IPS-NIHi11 (cell line): ENCODE results near the gene MRPL12.
A peak's percentile ranks its signal among the peaks of the same experiment; 100 is the strongest.
"Not testable (repeated sequence)": the region's sequence is repeated elsewhere in the genome, so short reads cannot be mapped to it uniquely, and the experiment has no call there.

ENCODE experiments used
- DNase-seq: peaks from one replicate; pipeline ENCODE4 v3.0.0; 2012; ENCODE audit warnings: mixed read lengths, low spot score

Gene MRPL12

DNA sequence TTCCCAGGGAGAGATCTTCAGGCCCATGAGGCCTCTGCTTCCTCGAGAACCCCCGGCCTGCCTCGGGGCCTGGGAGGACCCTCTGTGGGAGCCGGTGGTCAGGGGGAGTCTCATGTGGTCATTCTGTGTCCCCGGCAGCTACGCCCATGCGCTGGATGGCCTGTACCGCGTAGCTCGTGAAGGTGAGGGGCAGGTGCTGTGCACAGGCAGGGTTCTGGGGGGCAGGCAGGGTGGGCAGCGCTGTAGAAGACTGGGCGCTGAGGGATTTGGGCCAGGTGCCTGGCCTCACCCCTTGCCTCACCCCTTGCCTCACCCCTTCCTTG, 13.5 kb downstream of the MRPL12 start:
- DNase-seq: no peak

- no peak for DNase-seq
Measured at GRCh38 chr17:81717049-81717765, 14.0 kb downstream of the MRPL12 start.

GRCh38 chr17:81717766-81718089, 14.6 kb downstream of the MRPL12 start:
- no peak for DNase-seq

DNA sequence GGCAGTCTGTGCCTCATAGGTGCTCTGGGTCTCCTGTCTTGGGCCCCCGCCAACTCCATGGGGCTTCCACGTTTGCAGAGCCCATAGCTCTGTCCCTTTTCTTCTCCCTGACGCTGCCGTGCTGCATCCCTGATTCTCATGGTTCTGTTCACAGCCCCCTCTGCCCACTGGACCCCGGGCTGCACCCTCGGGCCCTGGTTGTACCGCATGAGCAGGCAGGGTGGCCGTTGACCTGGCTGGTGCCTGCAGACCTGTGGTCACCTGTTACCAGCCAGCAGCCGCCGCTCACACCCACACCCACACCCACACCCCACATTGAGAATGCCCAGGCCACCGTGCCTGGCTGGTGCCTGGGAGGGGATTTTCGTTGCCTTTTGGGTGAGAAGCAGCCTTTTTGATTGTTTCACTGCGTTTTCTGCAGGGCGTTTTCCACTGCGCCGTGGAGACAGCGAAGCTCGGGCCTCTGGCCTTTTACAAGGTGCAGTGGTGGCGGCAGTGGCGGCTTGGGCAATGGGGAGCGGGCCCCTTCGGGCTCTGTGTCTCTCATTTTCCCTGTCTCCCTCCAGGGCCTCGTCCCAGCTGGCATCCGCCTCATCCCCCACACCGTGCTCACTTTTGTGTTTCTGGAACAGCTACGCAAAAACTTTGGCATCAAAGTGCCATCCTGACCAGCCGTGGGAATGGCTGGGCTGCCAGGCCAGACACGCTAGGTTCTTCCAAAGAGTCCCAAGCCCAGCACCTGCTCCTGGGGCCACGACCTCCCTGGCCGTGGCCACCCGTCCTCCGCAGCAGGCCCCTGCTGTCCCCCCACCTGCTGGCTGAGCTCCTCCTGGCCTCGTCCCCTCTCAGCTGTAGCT, 16.5 kb downstream of the MRPL12 start:
- no peak for DNase-seq

- no peak for DNase-seq
Measured at GRCh38 chr17:81720267-81721071, 17.3 kb downstream of the MRPL12 start.

- DNase-seq: no peak
Measured at GRCh38 chr17:81722184-81723120, 19.3 kb downstream of the MRPL12 start.

DNA sequence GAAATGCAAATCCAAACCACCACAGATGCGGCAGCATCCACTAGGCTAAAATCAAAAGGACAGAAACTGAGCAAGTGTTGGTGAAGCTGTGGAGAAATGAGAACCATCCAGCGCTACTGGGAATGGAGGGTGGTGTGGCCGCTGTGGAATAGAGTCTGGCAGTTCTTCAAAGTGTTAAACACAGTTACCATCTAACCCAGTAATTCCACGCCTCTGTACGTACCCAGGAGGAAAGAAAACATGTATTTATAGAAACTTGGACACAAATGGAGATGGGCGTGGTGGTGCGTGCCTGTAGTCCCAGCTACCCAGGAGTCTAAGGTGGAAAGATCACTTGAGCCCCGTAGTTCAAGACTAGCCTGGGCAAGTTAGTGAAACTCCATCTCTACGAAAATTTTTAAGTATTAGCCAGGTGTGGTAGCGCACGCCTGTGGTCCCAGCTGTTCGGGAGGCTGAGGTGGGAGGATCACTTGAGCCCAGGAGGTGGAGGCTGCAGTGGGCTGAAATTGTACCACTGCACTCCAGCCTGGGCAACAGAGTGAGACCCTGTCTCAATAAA, 20.6 kb downstream of the MRPL12 start:
- DNase-seq: no peak

DNA sequence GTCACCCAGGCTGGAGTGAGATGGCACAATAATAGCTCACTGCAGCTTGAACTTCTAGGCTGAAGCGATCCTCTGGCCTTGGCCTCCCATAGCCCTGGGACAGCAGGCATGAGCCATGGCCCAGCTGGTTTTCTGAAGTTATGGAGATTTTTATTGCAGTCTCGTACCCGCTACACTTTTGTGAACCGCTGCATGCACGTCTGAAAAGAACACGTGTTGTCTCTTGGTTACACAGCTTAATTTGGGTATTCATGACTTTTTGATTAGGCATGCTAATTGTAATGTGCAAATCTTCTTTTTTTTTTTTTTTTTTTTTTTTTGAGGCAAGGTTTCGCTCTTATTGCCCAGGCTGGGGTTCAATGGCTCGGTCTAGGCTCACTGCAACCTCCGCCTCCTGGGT, 22.3 kb downstream of the MRPL12 start:
- no peak for DNase-seq

DNA sequence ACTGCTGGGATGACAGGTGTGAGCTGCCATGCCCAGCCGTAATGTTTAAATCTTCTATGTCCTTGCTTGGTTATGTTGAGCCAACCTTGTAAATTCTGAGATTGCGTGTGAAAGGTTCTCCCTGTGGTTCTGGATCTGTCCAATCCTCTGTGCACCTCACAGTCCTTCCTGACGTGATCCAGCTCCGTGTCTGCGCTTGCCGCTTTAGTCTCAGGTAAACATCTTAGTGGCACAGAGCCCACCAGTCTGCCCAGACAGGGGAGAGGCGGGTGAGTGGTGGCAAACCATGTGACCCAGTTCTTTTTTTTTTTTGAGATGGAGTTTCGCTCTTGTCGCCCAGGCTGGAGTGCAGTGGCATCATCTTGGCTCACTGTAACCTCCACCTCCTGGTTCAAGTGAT, 22.8 kb downstream of the MRPL12 start:
- no peak for DNase-seq

DNA sequence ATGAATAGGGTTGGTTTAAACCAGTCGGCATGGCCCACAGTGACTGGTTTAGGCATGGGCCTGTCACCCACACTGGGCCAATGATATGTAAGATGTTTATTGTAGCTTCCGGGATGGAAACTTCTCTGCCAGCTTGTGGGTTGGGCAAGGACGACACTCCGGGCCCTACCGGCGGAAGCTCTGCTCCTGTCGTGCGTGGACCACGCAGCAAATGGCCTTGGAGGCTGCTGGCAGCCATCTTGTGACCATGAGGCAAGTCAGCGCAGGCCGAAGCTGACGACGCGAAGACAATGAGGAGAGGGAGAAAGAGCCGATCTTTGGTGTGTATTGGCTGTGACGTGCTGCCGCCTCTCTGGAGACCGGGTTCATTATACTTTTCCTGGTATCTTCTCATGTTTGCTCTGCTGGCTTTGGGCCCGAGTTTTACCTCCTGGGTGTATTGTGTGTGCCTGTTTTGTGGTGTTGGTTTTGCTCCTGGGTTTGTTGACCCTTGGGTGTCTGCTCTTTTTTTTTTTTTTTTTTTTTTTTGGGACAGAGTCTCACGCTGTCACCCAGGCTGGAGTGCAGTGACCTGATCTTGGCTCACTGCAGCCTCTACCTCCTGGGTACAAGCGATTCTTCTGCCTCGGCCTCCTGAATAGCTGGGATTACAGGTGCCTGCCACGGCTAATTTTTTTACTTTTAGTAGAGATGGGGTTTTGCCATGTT, 24.3 kb downstream of the MRPL12 start:
- no peak for DNase-seq

GRCh38 chr17:81733507-81734404, 30.6 kb downstream of the MRPL12 start:
- peak; percentile 99 for DNase-seq

GRCh38 chr17:81734405-81735263, 31.5 kb downstream of the MRPL12 start:
- DNase-seq: no peak

- DNase-seq: no peak
Measured at GRCh38 chr17:81735264-81736102, 32.3 kb downstream of the MRPL12 start.

DNA sequence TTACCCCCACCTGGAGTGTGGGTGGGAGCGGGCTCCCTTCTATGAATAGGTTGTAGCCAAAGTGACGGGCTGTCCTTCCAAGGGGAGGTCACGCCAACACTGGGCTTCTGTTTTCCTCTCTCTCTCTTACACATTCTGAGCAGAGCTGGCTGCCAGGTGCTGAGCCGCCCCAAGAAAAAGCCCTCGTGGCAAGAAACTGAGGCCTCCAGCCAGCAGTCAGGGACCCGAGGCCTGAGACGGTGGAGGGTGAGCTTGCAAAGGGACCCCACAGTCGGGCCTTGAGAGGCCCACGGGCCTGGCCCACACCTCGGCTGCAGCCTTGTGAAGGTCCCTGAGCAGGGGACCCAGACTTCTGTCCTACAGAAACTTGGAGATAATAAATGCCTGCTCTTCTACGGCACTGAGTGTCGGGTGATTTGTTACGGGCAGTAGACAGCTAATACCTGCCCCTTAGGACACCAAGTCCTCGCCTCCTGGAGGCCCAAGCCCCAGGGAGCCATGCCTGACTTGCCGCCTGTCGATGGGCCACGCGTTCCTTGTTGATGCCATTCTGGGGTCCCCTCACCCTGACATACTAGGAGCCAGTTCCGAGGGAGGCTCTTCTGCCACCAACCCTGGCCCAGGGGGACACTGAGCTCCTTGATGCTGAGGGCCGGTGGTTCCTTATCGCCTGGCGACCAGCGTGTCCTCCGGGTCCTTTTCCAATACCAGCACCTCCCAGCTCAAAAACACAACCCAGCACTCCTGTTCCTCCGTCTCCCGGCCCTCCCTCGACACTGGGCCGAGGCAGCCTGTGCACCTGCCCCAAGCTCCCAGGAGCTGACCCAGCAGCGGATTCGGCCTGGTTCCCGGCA, 35.0 kb downstream of the MRPL12 start:
- no peak for DNase-seq

DNA sequence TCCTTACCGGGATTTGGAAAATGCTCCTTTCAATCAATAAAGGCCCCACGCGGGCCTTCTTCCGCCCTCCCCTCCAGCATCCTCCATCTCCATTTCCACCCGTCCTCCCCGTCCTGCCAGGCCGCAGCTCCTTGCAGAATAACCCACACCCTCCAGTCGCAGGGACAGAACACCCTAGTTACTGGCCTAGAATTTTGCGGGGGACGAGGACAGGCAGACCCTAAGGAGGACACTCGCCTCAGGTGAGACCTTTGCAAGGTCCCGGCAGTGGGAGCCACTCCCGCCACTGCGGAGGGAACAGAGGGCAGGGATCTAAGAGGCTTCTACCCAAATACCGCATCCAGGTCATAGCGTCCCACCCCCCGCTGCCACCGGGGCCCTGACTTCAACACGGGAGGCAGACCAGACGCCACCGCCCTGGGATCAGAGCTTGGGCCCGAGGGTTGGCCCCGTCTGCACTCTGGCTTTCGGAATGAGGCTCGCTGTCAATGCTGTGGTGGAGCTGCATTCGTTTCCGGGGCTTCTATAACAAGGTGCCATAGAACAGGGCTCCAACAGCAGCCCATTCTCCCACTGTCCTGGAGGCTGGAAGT, 35.7 kb downstream of the MRPL12 start:
- no peak for DNase-seq

DNA sequence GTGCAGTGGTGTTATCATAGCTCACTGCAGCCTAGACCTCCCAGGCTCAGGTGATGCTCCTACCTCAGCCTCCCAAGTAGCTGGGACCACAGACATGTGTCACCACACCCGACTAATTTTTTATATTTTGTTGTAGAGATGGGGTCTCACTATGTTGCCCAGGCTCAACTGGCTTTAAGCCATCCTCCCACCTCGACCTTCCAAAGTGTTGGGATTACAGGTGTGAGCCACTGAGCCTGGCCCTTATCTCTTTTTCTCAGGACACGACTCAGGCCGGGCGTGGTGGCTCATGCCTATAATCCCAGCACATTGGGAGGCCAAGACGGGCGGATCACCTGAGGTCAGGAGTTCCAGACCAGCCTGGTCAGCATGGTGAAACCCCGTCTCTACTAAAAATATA, 36.4 kb downstream of the MRPL12 start:
- DNase-seq: not testable (repeated sequence)
